H1 (cell line): ENCODE measurements around the gene PRKAB1. TPM values are rescaled to one million over a fixed set of nuclear protein-coding genes. Genes with fewer than 3 reads are reported as not detected.

Experiments
- BCL11A ChIP-seq, 2 experiments: IDR thresholded peaks; one replicate each; pipeline ENCODE4 v1.6.1; 2011; ENCODE audit warnings: low read depth in 2 of 2, low read length in 2 of 2, mild to moderate bottlenecking in 2 of 2
- EP300 ChIP-seq, 2 experiments: IDR thresholded peaks; 1 replicate in 1 of 2; 2 replicates in 1 of 2; pipeline ENCODE4 v1.6.1; 2011 to 2012; ENCODE audit warnings: low read depth in 2 of 2, low read length in 2 of 2, mild to moderate bottlenecking in 2 of 2, borderline replicate concordance in 1 of 2, inconsistent platforms in 1 of 2, moderate library complexity in 1 of 2
- SAP30 ChIP-seq: fragments of 300-600 bp; sonication (generic); IDR thresholded peaks from 2 replicates; pipeline ENCODE4 v1.7.1; 2012; ENCODE audit warnings: low read length, moderate library complexity, mild to moderate bottlenecking, inconsistent platforms; ENCODE audit not compliant: insufficient read depth, insufficient replicate concordance
- SRF ChIP-seq: IDR thresholded peaks from 2 replicates; pipeline ENCODE4 v1.6.1; 2011; ENCODE audit warnings: mild to moderate bottlenecking, low read depth, low read length, moderate library complexity
- polyA plus RNA-seq, 7 experiments: library from polyadenylated mRNA; depleted of rRNA in 3 of 7; stranded (reverse) in 5 of 7; unstranded in 2 of 7; fragments of >200 nt in 5 of 7; fragments of 200-250 nt in 2 of 7; gene quantifications; 1 replicate in 5 of 7; 2 replicates in 1 of 7; 4 replicates in 1 of 7; pipeline versions ENCODE4 v1.2.1 to v1.2.3, GENCODE V29; 2011 to 2013; ENCODE audit warnings: missing spikeins in 2 of 7, mixed read lengths in 2 of 7
- total RNA-seq: library from RNA; stranded (reverse); fragmentation: NEBNext Ultra II Directional; extraction: Animal tissue kit (Norgen Biotek cat#: 25700); gene quantifications from 2 replicates; pipeline ENCODE4 v1.2.1, GENCODE V29; 2021
- TF ChIP-seq, protein P1 (sequence below): IDR thresholded peaks from 2 replicates; pipeline ENCODE4 v1.6.1; 2011; ENCODE audit warnings: low read length, improper control_type of control experiment

PRKAB1 gene
- total and polyA plus RNA-seq, 2 of the 8 experiments (the other 6 are each of a cell fraction or from before 2014, with no cell fraction given): 24.0 to 32.1 TPM

DNA sequence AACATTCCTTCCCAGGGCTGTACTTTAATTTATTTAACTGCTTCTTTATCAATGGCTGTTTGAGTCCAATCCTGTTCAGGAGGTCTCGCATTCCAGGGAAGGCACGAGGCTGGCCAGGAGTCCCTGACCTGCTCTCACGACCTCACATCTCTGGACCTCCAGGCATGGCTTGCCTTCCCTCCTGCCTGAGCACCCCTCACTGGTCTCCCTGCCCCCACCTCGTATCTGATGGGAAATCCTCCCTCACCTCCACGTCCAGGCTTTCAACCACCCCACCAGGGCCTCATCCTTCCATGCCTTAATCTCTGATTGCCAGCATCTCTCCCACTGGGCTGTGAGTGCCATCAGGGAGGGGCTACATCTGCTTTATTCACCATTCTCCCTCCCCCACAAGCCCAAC, 29.0 kb downstream of the PRKAB1 start (continued):
- TF ChIP-seq EP300 (IDR thresholded peaks at IDR 0.05; ENCODE audit: borderline replicate concordance in 1 of 2, low read depth in 2 of 2, low read length in 2 of 2) (no peak), SRF (no peak), SAP30 (no peak), BCL11A (IDR thresholded peaks at IDR 0.05; ENCODE audit: low read depth in 2 of 2, low read length in 2 of 2) (no peak)
- TF ChIP-seq, protein P1, sequence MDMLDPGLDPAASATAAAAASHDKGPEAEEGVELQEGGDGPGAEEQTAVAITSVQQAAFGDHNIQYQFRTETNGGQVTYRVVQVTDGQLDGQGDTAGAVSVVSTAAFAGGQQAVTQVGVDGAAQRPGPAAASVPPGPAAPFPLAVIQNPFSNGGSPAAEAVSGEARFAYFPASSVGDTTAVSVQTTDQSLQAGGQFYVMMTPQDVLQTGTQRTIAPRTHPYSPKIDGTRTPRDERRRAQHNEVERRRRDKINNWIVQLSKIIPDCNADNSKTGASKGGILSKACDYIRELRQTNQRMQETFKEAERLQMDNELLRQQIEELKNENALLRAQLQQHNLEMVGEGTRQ: no peak
